ENCODE measurements around the gene PJA1.

Gene PJA1

GRCh38 chrX:69123481-69123880, 41.8 kb downstream of the PJA1 start:
- FAIRE-seq (no peak), DNase-seq (ENCODE audit: insufficient read length) (no peak)
- TF ChIP-seq POLR2AphosphoS5 (IDR thresholded peaks at IDR 0.05; ENCODE audit: low read depth, low read length) (no peak), POLR2A (IDR thresholded peaks at IDR 0.05; ENCODE audit: low read depth, low read length) (no peak), TAF1 (IDR thresholded peaks at IDR 0.05; ENCODE audit: borderline replicate concordance, low read depth, low read length) (no peak)

GRCh38 chrX:69121321-69122000, 43.8 kb downstream of the PJA1 start:
- DNase-seq (ENCODE audit: insufficient read length) (no peak), FAIRE-seq (no peak)
- TF ChIP-seq POLR2A (IDR thresholded peaks at IDR 0.05; ENCODE audit: low read depth, low read length), result no peak
- no peak for TF ChIP-seq POLR2AphosphoS5 (IDR thresholded peaks at IDR 0.05; ENCODE audit: low read depth, low read length)
- no peak for TF ChIP-seq TAF1 (IDR thresholded peaks at IDR 0.05; ENCODE audit: borderline replicate concordance, low read depth, low read length)

GRCh38 chrX:69120476-69120875, 44.8 kb downstream of the PJA1 start:
- FAIRE-seq (no peak), DNase-seq (ENCODE audit: insufficient read length) (no peak)
- TF ChIP-seq POLR2A (IDR thresholded peaks at IDR 0.05; ENCODE audit: low read depth, low read length), result no peak
- TF ChIP-seq POLR2AphosphoS5 (IDR thresholded peaks at IDR 0.05; ENCODE audit: low read depth, low read length), result no peak
- TF ChIP-seq TAF1 (IDR thresholded peaks at IDR 0.05; ENCODE audit: borderline replicate concordance, low read depth, low read length), result no peak

GRCh38 chrX:69119122-69119521, 46.1 kb downstream of the PJA1 start:
- DNase-seq (ENCODE audit: insufficient read length) (no peak), FAIRE-seq (no peak)
- TF ChIP-seq POLR2AphosphoS5 (IDR thresholded peaks at IDR 0.05; ENCODE audit: low read depth, low read length) (no peak), TAF1 (IDR thresholded peaks at IDR 0.05; ENCODE audit: borderline replicate concordance, low read depth, low read length) (no peak)

- no peak for DNase-seq (ENCODE audit: insufficient read length)
- FAIRE-seq, result no peak
- no peak for TF ChIP-seq TAF1 (IDR thresholded peaks at IDR 0.05; ENCODE audit: borderline replicate concordance, low read depth, low read length)
- TF ChIP-seq POLR2AphosphoS5 (IDR thresholded peaks at IDR 0.05; ENCODE audit: low read depth, low read length), result no peak
- TF ChIP-seq POLR2A (IDR thresholded peaks at IDR 0.05; ENCODE audit: low read depth, low read length), result no peak
Observed at GRCh38 chrX:69117876-69118526, 47.3 kb downstream of the PJA1 start.

GRCh38 chrX:69116077-69116476, 49.2 kb downstream of the PJA1 start:
- no peak for FAIRE-seq
- TF ChIP-seq POLR2AphosphoS5 (IDR thresholded peaks at IDR 0.05; ENCODE audit: low read depth, low read length), result no peak
- no peak for TF ChIP-seq TAF1 (IDR thresholded peaks at IDR 0.05; ENCODE audit: borderline replicate concordance, low read depth, low read length)
- TF ChIP-seq POLR2A (IDR thresholded peaks at IDR 0.05; ENCODE audit: low read depth, low read length), result no peak

GRCh38 chrX:69113723-69114122, 51.5 kb downstream of the PJA1 start:
- DNase-seq (ENCODE audit: insufficient read length), result no peak
- TF ChIP-seq TAF1 (IDR thresholded peaks at IDR 0.05; ENCODE audit: borderline replicate concordance, low read depth, low read length) (no peak), POLR2AphosphoS5 (IDR thresholded peaks at IDR 0.05; ENCODE audit: low read depth, low read length) (no peak), POLR2A (IDR thresholded peaks at IDR 0.05; ENCODE audit: low read depth, low read length) (no peak)
- no peak for FAIRE-seq

More at GRCh38 chrX:69116077-69116476, 49.2 kb downstream of the PJA1 start:
- DNase-seq (ENCODE audit: insufficient read length), result no peak
